Islet precursor cell (in vitro differentiated cells): Measurements from ENCODE around the gene KCNK18.
"Not testable (repeated sequence)": the region's sequence is repeated elsewhere in the genome, so short reads cannot be mapped to it uniquely, and the experiment has no call there.

Experiments used
- DNase-seq: peaks from one replicate; pipeline ENCODE4 v3.0.0-alpha.2; 2018

KCNK18 gene

GRCh38 chr10:117222976-117223692, 25.8 kb downstream of the KCNK18 start:
- DNase-seq, result no peak

DNA sequence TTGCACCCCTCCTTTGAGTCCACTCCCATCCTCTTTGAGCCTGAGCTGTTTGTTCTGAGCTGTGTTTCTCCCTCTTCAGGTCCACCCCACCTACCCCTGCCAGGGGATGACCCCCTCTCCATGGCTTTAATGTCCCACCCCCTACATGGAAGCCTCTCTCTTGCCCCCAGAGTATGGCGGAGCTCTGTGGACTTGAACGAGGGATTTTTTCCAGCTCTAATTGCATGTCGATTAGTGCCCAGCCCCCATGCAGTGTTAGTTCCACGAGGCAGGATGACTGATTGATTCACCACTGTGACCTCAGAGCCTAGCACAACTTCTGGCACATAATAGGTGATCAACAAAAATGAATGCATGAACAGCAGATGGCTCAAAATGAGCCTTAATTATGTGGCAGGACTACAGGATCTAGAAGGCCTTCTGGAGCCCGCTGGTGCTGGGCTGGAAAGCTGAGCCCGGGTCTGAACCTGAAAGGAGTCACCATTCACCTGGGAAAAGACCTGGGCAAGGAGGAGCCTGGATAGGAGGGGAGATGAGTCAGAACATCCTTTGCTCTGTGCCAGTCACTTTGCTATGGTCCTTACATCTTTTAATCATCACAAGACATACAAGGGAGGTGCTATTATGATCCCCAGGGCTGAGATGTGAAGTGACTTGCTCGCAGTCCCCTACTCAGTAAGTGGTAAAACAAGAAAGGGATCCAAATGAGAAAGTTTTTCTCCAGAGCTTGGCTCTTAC, 26.6 kb downstream of the KCNK18 start:
- DNase-seq, result no peak

DNA sequence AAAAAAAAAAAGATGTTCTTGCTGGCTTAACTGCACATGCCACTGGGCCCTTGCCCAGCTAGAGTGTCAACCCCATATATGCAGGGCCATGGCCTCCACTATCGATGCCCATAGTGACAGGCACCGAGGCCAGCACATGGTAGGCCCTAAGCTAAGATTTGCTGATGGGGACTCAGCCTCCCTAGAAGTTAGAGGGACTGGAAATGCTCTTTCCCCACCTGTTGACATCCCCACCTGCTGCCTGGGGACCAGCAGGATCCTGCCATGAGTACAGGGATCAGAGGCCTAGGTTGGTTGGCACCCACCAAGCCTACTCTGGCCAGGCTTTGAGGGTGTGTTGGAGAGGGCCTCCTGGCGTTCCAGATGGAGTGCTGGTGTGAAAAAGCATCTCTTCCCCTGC, 27.6 kb downstream of the KCNK18 start:
- DNase-seq, result no peak

DNA sequence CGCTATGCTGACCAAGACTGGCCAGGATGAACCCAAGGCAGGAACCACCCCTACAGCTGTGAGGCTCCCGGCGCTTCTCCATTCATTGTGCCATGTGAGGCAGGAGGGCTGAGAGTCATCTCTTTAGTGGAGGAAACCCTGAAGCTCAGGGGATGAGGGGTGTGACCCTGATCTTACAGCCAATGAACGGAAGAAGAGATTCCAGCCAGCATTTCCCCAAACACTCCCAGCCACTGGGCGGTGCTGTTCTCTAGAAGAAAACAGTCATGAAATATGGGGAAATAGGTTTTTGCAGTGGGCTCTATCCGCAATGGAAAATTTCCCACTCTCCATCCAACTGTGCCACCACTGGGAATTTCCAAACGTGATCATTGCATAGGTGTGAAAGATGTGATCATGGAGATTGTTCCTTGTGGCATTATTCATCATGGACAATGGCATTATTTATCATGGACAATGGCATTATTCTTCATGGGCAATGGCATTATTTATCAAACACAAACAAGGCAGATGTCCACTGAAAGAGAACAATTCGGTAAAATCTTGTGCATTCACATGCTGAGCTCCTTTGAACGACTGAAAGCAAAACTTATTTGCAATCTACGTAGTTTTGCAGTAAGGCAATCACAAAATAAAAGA, 29.6 kb downstream of the KCNK18 start:
- DNase-seq, result peak; percentile 72

DNA sequence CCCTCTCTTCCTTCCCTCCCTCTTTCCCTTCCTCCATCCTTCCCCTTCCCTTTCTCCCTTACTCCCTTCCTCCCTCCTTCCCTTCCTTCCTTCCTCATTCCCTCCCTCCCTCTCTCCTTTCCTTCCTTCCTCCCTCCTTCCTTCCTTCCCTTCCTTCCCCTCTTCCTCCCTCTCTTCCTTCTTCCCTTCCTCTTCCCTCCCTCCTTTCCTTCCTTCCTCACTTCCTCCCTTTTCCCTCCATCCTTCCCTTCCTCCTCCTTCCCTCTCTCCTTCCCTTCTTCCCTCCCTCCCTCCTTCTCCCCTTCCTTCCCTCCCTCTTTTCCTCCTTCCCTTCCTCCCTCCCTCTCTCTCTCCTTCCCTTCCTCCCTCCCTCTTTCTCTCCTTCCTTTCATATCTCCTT, 30.9 kb downstream of the KCNK18 start:
- no peak for DNase-seq

DNA sequence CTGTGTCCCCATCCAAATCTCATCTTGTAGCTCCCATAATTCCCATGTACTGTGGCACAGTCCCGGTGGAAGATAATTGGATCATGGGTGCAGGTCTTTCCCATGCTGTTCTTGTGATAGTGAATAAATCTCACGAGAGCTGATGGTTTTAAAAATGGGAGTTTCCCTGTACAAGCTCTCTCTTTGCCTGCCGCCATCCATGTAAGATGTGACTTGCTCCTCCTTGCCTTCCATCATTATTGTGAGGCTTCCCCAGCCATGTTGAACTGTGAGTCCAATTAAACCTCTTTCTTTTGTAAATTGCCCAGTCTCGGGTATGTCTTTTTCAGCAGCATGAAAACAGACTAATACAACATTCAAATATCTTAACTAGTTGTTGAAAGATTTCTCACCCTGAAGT, 32.8 kb downstream of the KCNK18 start:
- not testable (repeated sequence) for DNase-seq

DNA sequence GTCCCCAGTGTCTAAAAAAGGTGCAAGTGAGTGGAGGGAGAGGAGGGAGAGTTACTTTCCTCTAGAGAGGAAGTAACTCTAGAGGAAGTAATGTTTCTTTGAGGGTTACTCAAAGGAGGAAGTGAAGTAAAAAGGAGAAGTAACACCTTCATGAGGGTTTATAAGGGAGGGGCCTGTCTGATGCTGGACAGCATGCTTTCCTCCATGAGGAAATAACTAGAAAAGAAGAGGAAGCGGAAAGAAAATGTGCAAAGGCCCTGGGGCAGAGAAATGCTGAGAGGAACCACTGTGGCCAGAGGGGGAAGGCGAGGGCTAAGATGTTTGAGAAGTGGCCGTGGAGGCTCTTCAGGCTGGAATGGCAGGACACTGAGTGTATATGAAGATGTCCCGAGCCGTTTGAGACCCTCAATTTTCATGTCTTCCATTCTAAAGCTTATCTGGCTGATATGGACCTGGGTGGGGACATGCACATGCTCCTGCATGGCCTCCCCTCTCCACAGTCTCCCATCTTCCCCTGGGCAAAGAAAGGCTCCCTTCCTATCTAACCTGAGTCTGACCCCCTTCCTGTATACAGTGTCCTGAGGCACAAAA, 40.2 kb downstream of the KCNK18 start:
- DNase-seq, result no peak

GRCh38 chr10:117239051-117239450, 41.8 kb downstream of the KCNK18 start:
- DNase-seq, result no peak

DNA sequence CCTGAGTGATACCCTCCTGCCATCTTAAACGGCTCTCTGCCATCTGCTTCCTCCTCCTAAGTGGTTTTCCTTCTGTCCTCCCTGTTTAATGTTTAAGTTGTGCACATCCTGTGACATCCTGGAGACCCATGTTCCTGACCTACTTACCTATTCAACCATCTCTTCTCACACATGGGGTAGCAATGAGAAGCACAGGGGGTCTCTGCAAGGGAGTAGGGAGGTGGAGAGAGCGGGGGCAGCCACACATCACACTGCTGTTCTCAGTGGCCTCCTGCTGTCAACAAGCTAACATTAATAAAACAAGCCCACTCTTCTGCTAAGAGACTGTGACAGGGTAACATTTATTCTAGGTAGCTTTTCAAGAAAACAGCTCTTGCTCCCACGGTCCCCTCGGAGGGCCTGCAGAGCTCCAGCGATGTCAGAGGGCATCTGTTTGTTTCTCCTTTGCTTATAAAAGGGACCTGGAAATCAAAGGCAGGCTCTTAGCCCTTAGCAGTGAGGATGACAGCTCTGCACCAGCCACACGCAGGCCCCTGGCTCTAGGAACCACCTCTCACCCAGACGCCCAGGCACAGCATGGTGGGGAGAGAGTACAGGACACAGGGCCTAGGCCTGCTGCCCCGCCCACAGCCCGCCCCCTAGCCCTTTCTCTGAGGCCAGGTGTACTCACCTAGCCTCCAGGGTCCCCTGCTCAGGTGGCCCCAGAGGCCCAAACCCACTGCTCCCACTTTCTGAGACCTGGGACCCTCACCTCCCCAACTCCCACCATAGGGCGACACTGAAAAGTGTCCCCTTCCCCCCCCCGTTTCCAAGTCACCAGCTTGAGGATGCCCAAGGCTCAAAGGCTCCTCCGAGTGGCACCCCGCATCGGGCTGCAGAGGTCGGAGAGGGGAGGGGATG, 42.7 kb downstream of the KCNK18 start:
- no peak for DNase-seq

DNA sequence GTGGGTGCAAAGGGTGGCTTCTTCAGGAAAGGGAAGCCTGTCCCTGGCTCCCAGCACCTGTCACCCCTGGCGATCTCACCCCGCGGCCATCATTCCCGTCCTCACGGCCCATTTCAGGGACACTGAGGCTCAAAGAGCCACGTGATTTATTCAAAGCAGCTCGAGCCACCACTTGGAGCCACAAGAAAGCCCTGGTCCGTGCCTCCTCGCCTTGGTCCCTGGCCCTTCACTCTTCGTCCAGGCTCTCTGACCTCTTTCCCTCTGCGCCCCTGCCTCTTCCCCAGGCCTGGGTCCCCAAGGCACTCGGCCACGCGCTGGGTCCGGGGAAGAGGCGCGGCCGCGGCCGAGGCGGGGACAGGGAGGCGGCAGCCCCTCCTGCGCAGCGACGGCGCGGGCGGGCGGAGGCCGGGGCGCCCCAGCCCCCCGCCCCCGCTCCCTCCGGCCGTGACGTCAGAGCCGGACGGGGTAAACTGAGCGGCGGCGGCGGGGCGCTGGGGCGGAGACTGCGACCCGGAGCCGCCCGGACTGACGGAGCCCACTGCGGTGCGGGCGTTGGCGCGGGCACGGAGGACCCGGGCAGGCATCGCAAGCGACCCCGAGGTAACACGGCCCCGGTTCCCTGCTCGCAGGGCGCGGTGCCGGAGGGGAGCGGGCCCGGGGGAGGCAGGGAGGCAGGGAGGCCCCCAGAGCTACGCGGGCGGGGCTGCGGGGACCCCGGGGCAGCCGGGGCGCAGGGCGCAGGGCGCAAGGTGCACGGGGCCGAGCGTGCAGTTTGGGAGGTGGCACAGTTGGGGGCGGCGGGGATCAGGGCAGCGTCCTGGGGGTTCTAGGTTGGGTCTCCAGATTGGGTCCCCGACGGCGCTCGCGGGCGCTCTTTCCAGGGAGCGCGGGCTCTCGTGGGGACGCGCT, 43.6 kb downstream of the KCNK18 start, which contains the start of gene SLC18A2:
SLC18A2 (plus strand) TSS at position 494 of the 909 bp plus-strand sequence. CDS start 580 bp downstream, outside the sequence.
- DNase-seq, result no peak

- peak; percentile 69 for DNase-seq
Measured at GRCh38 chr10:117241541-117242462, 44.5 kb downstream of the KCNK18 start.

DNA sequence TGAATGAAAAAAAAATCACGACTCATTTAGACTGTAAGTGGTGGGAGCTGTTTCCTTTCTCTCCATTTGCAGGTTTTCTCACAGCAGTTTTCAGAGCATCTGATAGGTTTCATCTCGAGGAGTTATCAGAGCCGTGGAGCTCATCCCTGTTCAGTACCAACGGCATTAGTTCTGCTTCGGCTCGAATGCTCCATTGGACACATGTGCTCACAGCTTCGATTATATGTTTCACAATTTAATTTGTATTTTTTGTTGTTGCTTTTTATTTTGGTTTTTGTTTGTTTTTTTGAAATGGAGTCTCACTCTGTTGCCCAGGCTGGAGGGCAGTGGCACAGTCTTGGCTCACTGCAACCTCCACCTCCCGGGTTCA, 45.2 kb downstream of the KCNK18 start:
- DNase-seq, result no peak

GRCh38 chr10:117246997-117247671, 49.8 kb downstream of the KCNK18 start:
- no peak for DNase-seq

DNA sequence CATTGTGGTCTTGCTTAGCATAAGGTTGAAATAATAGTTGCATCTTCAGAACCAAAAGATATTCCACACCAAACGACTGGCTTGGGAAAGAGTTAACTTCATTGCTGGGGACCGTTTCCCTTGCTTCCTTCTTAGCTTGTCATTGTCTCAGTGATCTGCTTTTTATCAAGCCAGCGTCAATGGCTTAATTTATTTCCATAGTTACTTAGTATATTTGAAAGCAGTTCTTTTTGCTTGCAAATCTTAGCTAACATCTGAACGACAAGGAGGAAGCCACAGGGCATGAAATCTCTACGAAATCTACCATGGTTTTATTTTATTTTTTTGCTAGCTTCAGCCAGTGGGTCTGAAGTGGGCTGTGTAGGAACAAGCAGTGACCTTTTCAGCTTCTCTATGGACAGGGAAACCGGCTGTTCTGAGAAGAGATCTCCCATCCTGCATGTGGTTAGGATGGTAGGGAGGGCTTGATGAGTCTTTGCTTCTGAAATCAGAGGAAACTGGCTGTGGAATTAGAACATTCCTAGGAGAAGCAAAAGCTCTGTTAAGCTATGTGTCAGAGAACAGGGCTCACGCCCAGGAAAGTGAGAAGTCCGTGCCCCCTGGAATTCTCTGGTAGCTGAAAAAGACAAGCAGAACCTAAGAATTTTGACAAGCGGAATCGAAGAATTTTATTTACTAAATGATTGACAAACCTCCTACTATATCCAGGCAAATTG, 51.6 kb downstream of the KCNK18 start:
- no peak for DNase-seq

- no peak for DNase-seq
Measured at GRCh38 chr10:117249493-117250093, 52.3 kb downstream of the KCNK18 start.

DNA sequence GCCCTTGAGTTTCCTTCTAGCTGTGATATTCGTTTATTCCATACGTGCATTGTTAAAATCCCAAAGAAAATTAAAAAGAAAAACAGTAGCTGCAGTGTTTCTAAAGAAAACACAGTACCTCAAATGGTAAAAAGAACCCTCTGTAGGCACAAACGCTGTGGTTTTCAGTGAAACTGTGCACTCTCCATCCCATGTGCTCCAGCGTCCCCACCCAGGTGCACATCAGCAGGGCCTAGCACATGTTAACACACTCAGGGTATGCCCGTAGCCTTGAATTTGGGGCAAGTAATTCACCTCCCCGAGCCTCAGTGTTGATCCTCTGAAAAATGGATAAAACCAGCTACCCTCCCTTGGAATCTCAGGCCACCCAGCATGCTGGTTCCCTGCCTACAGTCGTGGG, 53.1 kb downstream of the KCNK18 start:
- DNase-seq, result no peak

GRCh38 chr10:117253908-117254307, 56.6 kb downstream of the KCNK18 start:
- peak; percentile 50 for DNase-seq

DNA sequence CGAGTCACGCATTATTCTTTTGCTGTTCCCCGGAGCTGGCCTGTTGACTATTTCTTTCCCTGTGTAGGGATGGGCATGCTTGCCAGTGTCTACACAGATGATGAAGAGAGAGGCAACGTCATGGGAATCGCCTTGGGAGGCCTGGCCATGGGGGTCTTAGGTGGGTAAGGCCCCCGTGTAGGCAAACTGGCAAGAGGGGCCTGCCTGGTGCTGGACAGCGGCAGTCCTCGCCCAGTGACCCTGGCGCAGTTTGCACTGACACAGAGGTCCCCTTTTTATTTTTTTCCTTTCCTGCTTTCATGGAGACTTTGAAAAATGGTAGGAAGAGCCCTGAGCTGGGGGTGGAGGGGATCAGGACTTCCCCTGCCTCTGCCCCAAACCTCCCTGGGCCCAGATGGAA, 57.0 kb downstream of the KCNK18 start:
- DNase-seq, result peak; percentile 41
